ENCODE measurements around the gene LAMA3.

GRCh38 chr18:23721696-23722480 is 32.6 kb downstream of the LAMA3 start:
- TF ChIP-seq CTCF (IDR thresholded peaks at IDR 0.05 in 2 of 3, conservative IDR thresholded peaks at IDR 0.05 in 1 of 3; ENCODE audit: borderline replicate concordance in 1 of 3, insufficient read depth in 1 of 3, low read depth in 2 of 3, low read length in 2 of 3) = no peak
- TF ChIP-seq REST (IDR thresholded peaks at IDR 0.05; ENCODE audit: low read depth) = no peak
- no peak for TF ChIP-seq YY1 (IDR thresholded peaks at IDR 0.05; ENCODE audit: extremely low read depth, insufficient replicate concordance, low read depth, low read length)
- no peak for TF ChIP-seq EZH2 (IDR thresholded peaks at IDR 0.05)

All from HCT116 (cell line).